SK-N-SH (cell line): ENCODE measurements around the gene ANK3. TPM values are rescaled to one million over a fixed set of nuclear protein-coding genes. Genes with fewer than 3 reads are reported as not detected.

Source experiments
- CTCF ChIA-PET: fragments of 300-600, 350-600 bp; formaldehyde crosslinking; extraction: SDS; loops from one replicate; lab custom pipeline; 2021; lab: Yijun Ruan, JAX
- POLR2A ChIA-PET: fragments of 350-600 bp; sonication (Branson Sonifier 250); formaldehyde crosslinking; extraction: SDS; loops from one replicate; lab custom pipeline; 2020; ENCODE audit warnings: antibody characterized with exemption, inconsistent platforms; lab: Yijun Ruan, JAX
- DNase-seq: peaks from one replicate; pipeline ENCODE4 v3.0.0; 2012
- H2AFZ ChIP-seq: fragments of 200-600 bp; sonication (generic); 2 replicates; pipeline ENCODE4 v1.8.1; 2016; ENCODE audit warnings: antibody characterized with exemption, mild to moderate bottlenecking, low read depth
- H3F3A ChIP-seq: fragments of 200-600 bp; sonication (generic); replicated peaks from 2 replicates; pipeline ENCODE3; 2016; ENCODE audit warnings: antibody characterized with exemption, mild to moderate bottlenecking; ENCODE audit not compliant: insufficient read depth
- H3K27ac ChIP-seq, 2 experiments: fragments of 200-500 bp in 1 of 2; fragments of 200-600 bp in 1 of 2; sonication (Bioruptor generic) in 1 of 2; sonication (generic), shearing (Covaris generic) in 1 of 2; 2 replicates each; pipeline versions ENCODE4 v1.5.1 to v1.6.1; 2014 to 2016; ENCODE audit warnings: low read depth in 2 of 2, inconsistent platforms in 1 of 2, low read length in 1 of 2, mild to moderate bottlenecking in 1 of 2, mixed read lengths in 1 of 2
- H3K27me3 ChIP-seq: fragments of 200-600 bp; sonication (generic), shearing (Covaris generic); 2 replicates; pipeline ENCODE4 v1.6.1; 2016; ENCODE audit warnings: mixed run types; ENCODE audit not compliant: insufficient read depth
- H3K36me3 ChIP-seq, 2 experiments: fragments of 200-500 bp in 1 of 2; fragments of 200-600 bp in 1 of 2; sonication (Bioruptor generic) in 1 of 2; sonication (generic) in 1 of 2; replicated peaks in 1 of 2; 2 replicates each; pipeline versions ENCODE3 to v1.5.1; 2014 to 2016; ENCODE audit warnings: low read length in 1 of 2, mild to moderate bottlenecking in 1 of 2; ENCODE audit not compliant: insufficient read depth in 2 of 2, control insufficient read depth in 1 of 2
- H3K4me1 ChIP-seq, 2 experiments: fragments of 200-500 bp in 1 of 2; fragments of 200-600 bp in 1 of 2; sonication (Bioruptor generic) in 1 of 2; sonication (generic), shearing (Covaris generic) in 1 of 2; 2 replicates each; pipeline versions ENCODE4 v1.5.1 to v1.6.1; 2014 to 2016; ENCODE audit warnings: low read depth in 1 of 2, low read length in 1 of 2, mixed run types in 1 of 2; ENCODE audit not compliant: insufficient read depth in 2 of 2, control insufficient read depth in 1 of 2
- H3K4me2 ChIP-seq: fragments of 200-600 bp; sonication (generic), shearing (Covaris generic); 2 replicates; pipeline ENCODE4 v1.6.1; 2017; ENCODE audit warnings: mixed run types
- H3K4me3 ChIP-seq, 2 experiments: fragments of 200-500 bp in 1 of 2; fragments of 200-600 bp in 1 of 2; sonication (Bioruptor generic) in 1 of 2; sonication (generic), shearing (Covaris generic) in 1 of 2; 2 replicates each; pipeline versions ENCODE4 v1.5.1 to v1.8.1; 2014 to 2016; ENCODE audit warnings: low read depth in 2 of 2, inconsistent platforms in 1 of 2, low read length in 1 of 2, mild to moderate bottlenecking in 1 of 2, mixed read lengths in 1 of 2, moderate library complexity in 1 of 2
- H3K79me2 ChIP-seq: fragments of 200-600 bp; sonication (generic); 2 replicates; pipeline ENCODE4 v1.8.1; 2017; ENCODE audit warnings: mild to moderate bottlenecking; ENCODE audit not compliant: insufficient read depth
- H3K9ac ChIP-seq: fragments of 200-600 bp; sonication (generic); 2 replicates; pipeline ENCODE4 v1.6.1; 2017; ENCODE audit warnings: mixed run types
- H3K9me2 ChIP-seq: fragments of 200-600 bp; sonication (generic); 2 replicates; pipeline ENCODE4 v1.6.1; 2017; ENCODE audit warnings: mixed run types
- H3K9me3 ChIP-seq: fragments of 200-600 bp; sonication (generic); 2 replicates; pipeline ENCODE4 v1.6.1; 2017; ENCODE audit warnings: mixed run types, mild to moderate bottlenecking, moderate library complexity
- H4K20me1 ChIP-seq: fragments of 200-600 bp; sonication (generic); 2 replicates; pipeline ENCODE4 v1.6.1; 2017; ENCODE audit warnings: mild to moderate bottlenecking, mixed run types; ENCODE audit not compliant: insufficient read depth
- CHD2 ChIP-seq: fragments of 150-350 bp; IDR thresholded peaks from 2 replicates; pipeline ENCODE4 v1.6.1; 2018; ENCODE audit warnings: low read length; ENCODE audit not compliant: partially characterized antibody
- CTCF ChIP-seq: fragments of 200-600 bp; sonication (generic); IDR thresholded peaks from 2 replicates; pipeline ENCODE4 v1.6.1; 2017; ENCODE audit warnings: antibody characterized with exemption, mild to moderate bottlenecking, moderate library complexity
- ELF1 ChIP-seq: IDR thresholded peaks from 2 replicates; pipeline ENCODE4 v1.4.0; 2012
- FOXJ3 ChIP-seq: sonication (generic); formaldehyde crosslinking; IDR thresholded peaks from 2 replicates; pipeline ENCODE4 v1.5.1; 2020; ENCODE audit warnings: mild to moderate bottlenecking, missing genetic modification reagents
- GATA2 ChIP-seq: sonication (generic); formaldehyde crosslinking; IDR thresholded peaks from 2 replicates; pipeline ENCODE4 v1.5.0; 2020; ENCODE audit warnings: mild to moderate bottlenecking, missing genetic modification reagents
- JUND ChIP-seq: IDR thresholded peaks from 2 replicates; pipeline ENCODE4 v1.4.0; 2012
- MAX ChIP-seq: IDR thresholded peaks from 2 replicates; pipeline ENCODE4 v1.4.0; 2012; ENCODE audit warnings: low read depth
- MXI1 ChIP-seq: IDR thresholded peaks from 2 replicates; pipeline ENCODE4 v1.6.1; 2012; ENCODE audit warnings: mild to moderate bottlenecking, low read depth, low read length, improper control_type of control experiment
- NRF1 ChIP-seq: IDR thresholded peaks from 2 replicates; pipeline ENCODE4 v1.6.1; 2012; ENCODE audit warnings: low read depth, mild to moderate bottlenecking, low read length
- POLR2AphosphoS5 ChIP-seq: IDR thresholded peaks from 2 replicates; pipeline ENCODE4 v1.6.1; 2012; ENCODE audit warnings: low read depth, low read length
- RFX5 ChIP-seq: IDR thresholded peaks from 2 replicates; pipeline ENCODE4 v1.6.1; 2012; ENCODE audit warnings: mild to moderate bottlenecking, improper control_type of control experiment, low read length
- SMC3 ChIP-seq: IDR thresholded peaks from 2 replicates; pipeline ENCODE4 v1.6.1; 2012; ENCODE audit warnings: low read depth, low read length, improper control_type of control experiment
- TCF12 ChIP-seq: IDR thresholded peaks from 2 replicates; pipeline ENCODE4 v1.4.0; 2012
- ZBTB33 ChIP-seq: IDR thresholded peaks from 2 replicates; pipeline ENCODE4 v1.4.0; 2012; ENCODE audit warnings: low read depth, borderline replicate concordance
- WGBS: methylation state at CpG from one replicate; pipeline ENCODE4 v1.1.6; 2017; ENCODE audit warnings: low lambda C conversion rate; 5-methylcytosine and 5-hydroxymethylcytosine counted together
- polyA plus RNA-seq, 3 experiments: library from polyadenylated mRNA; depleted of rRNA; stranded (reverse); fragments of >200 nt; gene quantifications; 2 replicates each; pipeline ENCODE4 v1.2.3, GENCODE V29; 2012

The ANK3 gene
- polyA plus RNA-seq, 1 of the 3 experiments (the other 2 are of a cell fraction) = 10.0 TPM

GRCh38 chr10:60388709-60389301 lies 870 bp downstream of the ANK3 start:
- POLR2A ChIA-PET = no interaction called here
- CTCF ChIA-PET = interaction anchor here (0.8 kb wide), 1 partner anchor 46 kb away, joined by 3 read pairs; no protein-coding TSS in a partner anchor
- Histone ChIP-seq H3K4me1 (peaks cover 7 to 36% of the 10 kb centered on the region in 2 experiments), H3K79me2 (no peaks in the 10 kb centered on the region), H3K36me3 (no peaks in the 10 kb centered on the region), H3K4me3 (no peak overlapping the region), H3K4me2 (no peak overlapping the region), H3K9me2 (no peaks in the 10 kb centered on the region), H3F3A (peaks cover 12% of the 10 kb centered on the region), H2AFZ (0 out of 2 replicates have a peak overlapping the region, but pooled peaks have one; percentile 26), H3K27me3 (no peaks in the 10 kb centered on the region), H3K27ac (no peak overlapping the region; a peak in 1 of 4 replicates), H4K20me1 (no peaks in the 10 kb centered on the region), H3K9me3 (no peaks in the 10 kb centered on the region), H3K9ac (no peak overlapping the region)
- WGBS = 90% methylated on average over 7 of the region's 7 CpGs
- TF ChIP-seq JUND = no peak
- TF ChIP-seq MAX = no peak
- no peak for TF ChIP-seq POLR2AphosphoS5
- no peak for DNase-seq

- H4K20me1 ChIP-seq = no peaks in the 10 kb centered on the region
- H3K27ac ChIP-seq = no peak overlapping the region; a peak in 1 of 4 replicates
- no peak for DNase-seq
- H2AFZ ChIP-seq = peak overlapping the region; percentile 26; the same call in 1 of the 2 replicates
- H3K27me3 ChIP-seq = no peaks in the 10 kb centered on the region
- H3K4me1 ChIP-seq = peaks cover 7 to 36% of the 10 kb centered on the region in 2 experiments
- no peak overlapping the region for H3K4me2 ChIP-seq
- ChIA-PET CTCF (interaction anchor here (0.8 kb wide), 1 partner anchor 46 kb away, joined by 3 read pairs; no protein-coding TSS in a partner anchor), POLR2A (no interaction called here)
- H3K79me2 ChIP-seq = no peaks in the 10 kb centered on the region
- no peaks in the 10 kb centered on the region for H3K9me2 ChIP-seq
- no peak overlapping the region; a peak in 1 of 4 replicates for H3K4me3 ChIP-seq
- H3F3A ChIP-seq = peaks cover 12% of the 10 kb centered on the region
- no peaks in the 10 kb centered on the region for H3K9me3 ChIP-seq
- no peak overlapping the region for H3K9ac ChIP-seq
- no peak for TF ChIP-seq POLR2AphosphoS5
- no peak for TF ChIP-seq NRF1
- no peak for TF ChIP-seq CTCF
- TF ChIP-seq MXI1 = no peak
- TF ChIP-seq RFX5 = no peak
- no peak for TF ChIP-seq FOXJ3 (CRISPR knock-in tag)
- no peak for TF ChIP-seq TCF12
- TF ChIP-seq JUND = no peak
- no peak for TF ChIP-seq CHD2
- no peak for TF ChIP-seq ZBTB33
- TF ChIP-seq ELF1 = no peak
- TF ChIP-seq GATA2 (CRISPR knock-in tag) = no peak
- TF ChIP-seq SMC3 = no peak
- WGBS = 97% methylated on average over 2 of the region's 2 CpGs
- H3K36me3 ChIP-seq = no peaks in the 10 kb centered on the region
These were observed 1.5 kb downstream of the ANK3 start for GRCh38 chr10:60388116-60388625.
